Eye (tissue), 1 donor: ENCODE measurements around the gene PTPRK.
"Not testable (repeated sequence)": the region's sequence is repeated elsewhere in the genome, so short reads cannot be mapped to it uniquely, and the experiment has no call there.

ENCODE experiments used
- DNase-seq: peaks from one replicate; pipeline ENCODE4 v3.0.0-alpha.2; 2015

PTPRK gene

DNA sequence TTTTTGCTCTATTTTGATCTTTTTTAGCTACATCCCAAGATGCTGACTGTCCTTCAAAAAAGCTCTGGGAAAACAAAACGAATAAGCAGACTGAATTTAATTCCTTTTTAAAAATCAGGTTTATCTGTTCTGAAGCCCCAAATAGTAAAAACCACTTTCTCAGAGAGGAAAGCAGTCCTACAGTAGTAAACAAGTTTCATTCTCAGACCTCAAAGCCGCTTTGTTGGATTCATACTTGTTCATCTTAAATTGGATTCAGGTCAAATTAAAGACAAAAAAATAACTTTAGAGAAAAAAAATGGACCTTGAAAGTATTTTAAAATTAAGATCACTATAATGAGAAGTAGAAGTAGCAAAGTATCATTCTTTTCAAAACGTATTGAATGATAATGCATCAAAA is 523.5 kb downstream of the PTPRK start:
- no peak for DNase-seq

DNA sequence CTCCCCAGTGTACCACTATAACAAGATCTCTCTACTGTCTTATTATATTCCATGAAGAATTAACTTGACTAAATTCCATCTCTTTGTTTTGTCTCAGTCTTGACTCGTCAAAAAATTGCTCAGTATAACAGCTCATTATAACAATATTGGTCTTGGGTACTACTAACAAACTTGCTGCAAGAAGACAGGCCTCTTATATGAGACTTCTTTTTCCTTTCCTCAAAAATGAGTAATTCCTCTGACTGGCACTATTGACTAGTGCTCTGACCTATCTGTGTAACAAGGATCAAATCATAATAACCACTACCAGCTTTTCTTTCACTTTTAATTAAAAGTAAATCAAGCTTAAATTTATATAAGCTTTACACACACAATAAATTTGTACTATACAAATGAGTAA is 528.3 kb downstream of the PTPRK start:
- no peak for DNase-seq

DNA sequence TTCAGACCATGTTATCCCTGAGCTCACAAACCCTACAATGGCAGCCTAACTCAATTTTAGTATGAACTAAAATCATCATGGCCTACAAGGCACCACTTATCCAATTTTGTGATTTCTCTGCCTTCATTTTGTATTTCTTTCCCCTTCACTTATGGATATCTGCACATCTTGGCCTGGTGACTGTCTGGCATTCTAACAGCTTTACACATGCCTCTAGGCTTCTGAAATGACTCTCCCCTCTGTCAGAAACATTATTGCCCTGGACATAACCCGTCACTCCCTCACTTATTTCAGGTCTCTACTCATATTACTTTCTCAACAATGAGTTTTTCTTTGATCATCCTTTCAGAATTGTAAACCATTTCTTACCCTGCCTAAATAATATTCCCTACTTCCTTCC is 530.3 kb downstream of the PTPRK start:
- no peak for DNase-seq

DNA sequence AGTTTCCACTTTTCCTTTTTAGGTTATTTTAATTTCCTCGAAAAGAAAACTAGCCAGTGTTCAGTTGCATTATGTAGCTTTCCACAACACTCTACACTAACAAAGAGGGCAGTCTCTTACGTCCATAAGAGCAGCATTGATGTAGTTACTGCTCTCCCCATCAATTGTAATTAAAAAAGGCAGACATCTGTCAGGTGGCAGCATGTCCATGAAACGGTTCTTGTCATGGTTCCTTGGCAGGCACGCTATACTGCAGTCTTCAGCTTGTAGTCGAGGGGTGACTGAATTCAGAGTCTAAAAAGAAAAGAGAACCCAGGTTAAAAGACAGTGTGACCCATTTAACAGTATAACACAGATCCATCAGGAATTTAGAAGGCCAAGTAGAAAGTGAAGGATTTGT is 539.4 kb downstream of the PTPRK start:
- peak; percentile 16 for DNase-seq

DNA sequence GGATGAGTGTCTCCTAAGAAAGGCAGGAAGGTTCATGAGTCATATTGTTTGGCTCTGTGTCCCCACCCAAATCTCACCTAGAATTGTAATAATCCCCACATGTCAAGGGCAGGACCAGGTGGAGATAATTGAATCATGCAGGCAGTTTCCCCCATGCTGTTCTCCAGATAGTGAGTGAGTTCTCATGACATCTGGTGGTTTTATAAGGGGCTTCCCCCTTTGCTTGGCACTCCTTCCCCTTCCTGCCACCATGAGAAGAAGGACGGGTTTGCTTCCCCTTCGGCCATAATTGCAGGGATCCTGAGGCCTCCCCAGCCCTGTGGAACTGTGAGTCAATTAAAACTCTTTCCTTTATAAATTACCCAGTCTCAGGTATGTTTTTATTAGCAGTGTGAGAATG is 542.2 kb downstream of the PTPRK start:
- DNase-seq, result not testable (repeated sequence)

DNA sequence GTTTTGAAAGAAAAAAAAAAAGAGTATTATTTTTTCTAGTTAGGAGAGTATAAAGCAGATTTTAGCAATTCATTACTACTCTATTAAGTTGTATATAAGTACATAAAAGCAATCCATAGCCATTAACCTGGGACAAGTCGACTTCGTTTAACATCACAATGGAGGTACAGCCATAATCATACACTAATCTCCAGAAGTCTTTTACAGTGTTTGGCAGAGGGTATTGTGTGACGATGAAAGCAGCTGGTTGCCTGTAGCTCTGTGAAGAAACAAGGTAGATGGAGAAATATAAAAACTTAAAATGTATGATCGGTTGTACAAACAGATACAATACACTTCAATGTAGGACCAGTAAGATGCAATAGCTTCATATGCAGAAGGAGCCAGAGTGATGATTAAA is 543.6 kb downstream of the PTPRK start:
- DNase-seq, result no peak

DNA sequence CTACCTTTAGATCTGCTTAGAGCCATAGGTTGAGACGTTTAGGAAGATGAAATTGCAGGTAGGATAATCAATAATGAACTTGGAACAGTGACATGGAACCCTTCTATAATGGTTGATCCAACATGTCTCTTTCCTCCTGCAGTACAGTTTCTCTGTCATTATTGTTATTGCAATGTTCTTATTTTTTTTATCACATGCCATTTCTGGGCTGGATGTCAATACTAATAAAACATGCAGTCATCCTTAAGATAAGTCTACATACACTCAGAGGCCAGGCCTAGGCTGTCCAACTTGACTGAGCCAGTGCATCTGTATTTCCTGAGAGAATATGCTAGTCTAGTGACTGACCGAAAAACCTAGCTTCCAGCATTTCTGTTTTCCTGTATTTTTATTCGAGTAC is 544.3 kb downstream of the PTPRK start:
- no peak for DNase-seq

DNA sequence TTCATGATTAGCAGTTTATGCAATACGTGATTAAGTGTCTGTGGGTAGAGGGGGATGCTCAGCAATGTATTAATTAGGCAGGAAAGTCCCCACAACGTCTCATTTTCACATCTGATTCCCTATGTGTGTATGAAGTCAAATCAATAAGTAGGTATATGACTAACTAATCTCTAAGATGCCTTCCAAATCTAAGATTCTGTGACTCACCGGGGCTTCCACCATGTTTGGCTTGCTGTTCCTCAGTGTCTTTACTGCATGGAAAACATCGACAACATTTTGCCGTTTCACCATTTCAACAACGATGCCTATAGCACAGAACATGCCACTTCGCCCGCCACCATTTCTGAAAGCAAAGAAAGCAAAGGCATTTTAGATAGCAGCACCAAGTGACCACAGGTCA is 547.6 kb downstream of the PTPRK start:
- no peak for DNase-seq

DNA sequence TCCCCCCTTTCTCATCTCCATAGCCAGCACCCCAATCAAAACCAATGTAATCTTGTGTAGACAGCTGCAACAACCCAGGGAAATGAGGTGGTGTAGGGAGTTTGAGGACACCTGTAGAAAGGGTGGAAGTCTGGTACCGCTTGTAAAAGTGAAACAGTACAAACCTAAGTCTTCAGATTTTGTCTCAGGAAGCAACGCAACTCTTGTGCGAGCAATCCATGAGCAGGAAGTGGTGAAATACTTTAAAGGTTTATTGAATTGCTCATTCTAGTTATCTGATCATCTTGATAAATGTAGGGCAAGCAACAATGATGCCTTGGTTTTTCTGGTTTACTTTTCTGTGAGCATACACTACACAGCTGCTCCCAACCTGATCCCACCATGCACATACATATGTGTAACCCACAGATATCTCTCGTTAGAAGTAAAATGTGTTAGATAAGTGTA is 548.4 kb downstream of the PTPRK start:
- DNase-seq, result no peak

DNA sequence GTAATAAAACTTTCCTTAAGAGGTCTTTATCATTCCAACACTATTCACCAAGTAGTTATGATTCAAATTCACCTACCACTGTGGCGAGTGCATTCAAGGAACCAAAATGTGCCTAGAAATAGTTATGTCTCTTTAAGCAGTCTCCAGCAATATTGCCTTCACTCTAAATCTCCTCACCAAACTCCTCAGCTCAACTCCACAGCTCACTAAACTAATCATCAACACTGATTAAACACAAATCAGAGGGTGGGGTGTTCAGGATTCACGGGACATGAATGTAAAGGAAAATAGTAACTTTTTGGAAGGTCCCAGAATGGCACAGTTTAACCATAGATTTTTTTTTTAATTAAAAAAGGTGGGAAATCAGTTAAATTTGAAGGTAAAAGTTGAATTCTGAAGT is 549.0 kb downstream of the PTPRK start:
- no peak for DNase-seq

DNA sequence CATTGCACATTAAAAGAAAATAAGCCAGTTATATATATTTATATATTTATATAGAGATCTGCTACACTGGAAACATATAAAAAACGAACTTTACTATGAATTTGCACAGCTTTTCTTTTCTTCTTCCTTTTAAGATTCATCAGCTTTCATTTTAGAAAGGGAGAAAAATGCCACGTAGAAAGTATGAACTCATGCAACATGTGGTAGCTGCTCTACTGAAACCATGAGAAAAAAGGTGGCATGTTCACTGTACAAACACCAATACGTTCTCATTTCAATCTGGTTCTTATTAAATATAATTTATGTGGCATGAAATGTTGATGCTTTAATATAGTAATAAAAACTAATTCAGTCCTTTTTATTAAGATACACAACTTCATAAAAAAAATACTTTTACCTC is 550.7 kb downstream of the PTPRK start:
- DNase-seq, result no peak

DNA sequence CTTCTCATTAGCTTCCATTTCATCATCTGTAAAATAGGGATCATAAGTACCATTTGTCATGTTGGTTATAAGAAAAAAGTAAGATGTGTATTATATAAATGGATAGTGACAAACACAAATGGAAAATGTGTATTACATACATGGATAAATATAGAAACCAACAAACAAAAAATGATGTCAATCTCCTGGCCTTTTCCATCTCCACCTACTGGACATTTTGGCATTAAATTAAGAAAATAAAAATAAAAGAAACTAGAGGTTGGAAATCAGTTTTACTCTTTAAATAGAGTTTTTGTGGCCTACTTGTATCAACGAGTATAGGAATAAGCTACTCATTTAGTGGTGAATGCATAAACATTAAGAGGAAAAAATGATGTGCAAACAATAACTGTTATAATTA is 552.0 kb downstream of the PTPRK start:
- DNase-seq, result no peak

DNA sequence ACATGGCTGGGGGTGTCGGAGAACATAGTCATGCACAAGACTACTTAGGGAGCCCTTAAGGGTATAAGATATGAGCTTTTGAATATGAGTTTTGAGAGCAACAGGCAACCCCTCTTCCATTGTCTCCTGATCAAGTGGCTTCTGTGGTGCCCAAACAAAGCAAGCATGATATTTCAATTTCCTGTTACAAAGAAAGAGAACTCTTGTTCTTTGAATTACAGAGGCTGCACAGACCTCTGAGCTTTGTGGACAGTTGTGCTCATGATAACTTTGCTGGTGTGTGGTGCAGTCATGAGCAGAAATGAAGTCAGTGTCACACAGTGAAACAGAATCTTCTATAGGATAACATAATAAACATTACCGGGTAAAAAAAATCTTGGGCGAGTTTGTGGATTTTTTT is 552.7 kb downstream of the PTPRK start:
- no peak for DNase-seq

DNA sequence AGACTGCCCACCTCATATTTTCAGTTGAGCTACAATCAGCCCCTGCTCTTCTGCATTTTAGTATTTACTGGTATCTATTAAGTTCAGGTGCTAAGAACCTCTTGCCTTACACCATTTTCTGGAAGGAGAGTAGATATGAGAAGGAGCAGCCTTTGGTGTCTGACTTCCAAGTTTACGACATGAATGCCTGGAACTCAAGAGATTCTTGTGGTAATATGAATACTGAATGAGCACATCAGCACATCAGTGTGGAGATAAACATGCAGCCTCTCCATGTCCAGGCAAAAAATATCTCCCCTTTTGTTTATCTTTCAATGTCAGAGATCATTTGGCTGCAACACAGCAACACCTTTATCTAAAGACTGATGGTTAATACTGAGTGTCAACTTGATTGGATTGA is 553.8 kb downstream of the PTPRK start:
- DNase-seq, result no peak

DNA sequence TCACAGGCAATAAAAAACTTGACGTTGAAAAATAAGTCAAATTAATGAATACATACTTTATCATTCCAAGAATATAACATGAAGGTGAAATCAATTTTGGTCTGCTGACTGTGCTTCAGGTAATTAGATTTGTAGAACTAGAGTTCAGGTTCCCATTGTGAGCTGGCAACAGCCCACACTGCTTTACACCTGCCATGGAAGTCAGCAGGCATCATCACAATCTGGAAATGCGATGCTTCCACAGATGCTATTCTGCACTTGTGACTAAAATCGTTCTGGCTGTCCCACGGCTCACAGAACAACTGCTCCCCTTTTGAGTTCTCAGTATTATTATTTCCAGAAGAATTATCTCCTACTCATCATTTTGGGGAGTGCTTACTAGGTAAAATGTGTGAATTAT is 556.9 kb downstream of the PTPRK start:
- DNase-seq, result no peak

DNA sequence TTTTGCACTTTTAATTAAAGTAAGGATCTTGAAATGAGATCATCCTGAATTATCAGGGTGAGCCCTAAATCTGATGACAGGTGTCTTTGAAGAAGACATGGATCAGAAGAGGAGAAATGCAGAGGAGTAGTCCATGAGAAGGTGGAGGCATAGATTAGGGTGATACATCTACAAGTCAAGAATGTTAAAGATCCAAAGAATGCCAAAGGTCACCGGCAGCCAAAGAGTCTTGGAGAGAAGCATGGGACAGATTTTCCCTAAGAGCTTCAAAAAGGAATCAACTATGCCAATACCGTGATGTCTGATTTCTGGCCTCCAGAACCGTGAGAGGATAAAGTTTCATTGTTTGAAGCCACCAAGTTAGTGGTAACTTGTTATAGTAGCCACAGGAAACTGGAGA is 560.5 kb downstream of the PTPRK start:
- no peak for DNase-seq

DNA sequence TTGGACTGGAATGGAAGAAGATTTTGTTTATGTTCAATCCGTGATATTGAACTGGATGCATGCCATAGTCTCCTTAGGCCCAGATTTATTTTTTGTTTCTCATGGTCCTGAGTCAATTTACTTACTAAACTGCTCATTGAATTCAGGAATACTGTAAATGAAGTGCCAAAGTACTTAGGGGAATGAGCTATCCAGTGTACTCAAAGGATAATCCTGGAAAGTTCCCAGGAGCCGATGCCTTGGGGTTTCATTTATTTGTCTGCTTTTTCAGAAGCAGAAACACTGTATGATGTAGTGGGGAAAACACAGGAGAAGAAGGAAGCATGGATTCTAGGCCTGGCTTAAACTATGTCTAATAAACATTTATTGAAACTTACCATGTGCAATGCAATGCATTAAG is 563.4 kb downstream of the PTPRK start:
- no peak for DNase-seq

DNA sequence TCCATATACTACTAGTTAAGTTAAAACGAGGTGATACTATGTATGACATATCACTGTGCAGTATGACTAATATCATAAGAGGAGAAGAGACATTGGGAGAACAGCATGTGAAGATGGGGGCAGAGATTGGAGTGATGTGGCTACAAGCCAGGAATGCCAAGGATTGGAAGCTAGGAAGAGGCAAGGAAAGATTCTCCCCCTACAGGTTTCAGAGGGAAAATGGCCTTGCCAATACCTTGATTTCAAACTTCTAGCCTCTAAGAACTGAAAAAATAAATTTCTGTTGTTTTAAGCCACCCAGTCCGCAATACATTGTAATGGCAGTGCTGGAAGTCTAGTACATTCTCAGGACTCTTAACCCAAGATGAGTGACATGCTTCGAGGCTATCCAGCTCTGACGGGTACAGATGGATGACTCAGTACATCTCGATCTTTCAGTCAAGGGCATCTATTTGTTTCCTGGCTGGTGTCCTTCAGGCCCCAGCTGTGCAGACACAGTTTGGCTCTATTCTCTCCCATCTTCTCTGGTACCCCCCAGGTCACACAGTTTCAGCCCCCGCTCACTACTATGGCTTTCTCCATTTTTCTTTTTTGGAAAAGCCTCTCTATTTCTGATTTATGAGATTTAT is 564.0 kb downstream of the PTPRK start:
- DNase-seq, result no peak

DNA sequence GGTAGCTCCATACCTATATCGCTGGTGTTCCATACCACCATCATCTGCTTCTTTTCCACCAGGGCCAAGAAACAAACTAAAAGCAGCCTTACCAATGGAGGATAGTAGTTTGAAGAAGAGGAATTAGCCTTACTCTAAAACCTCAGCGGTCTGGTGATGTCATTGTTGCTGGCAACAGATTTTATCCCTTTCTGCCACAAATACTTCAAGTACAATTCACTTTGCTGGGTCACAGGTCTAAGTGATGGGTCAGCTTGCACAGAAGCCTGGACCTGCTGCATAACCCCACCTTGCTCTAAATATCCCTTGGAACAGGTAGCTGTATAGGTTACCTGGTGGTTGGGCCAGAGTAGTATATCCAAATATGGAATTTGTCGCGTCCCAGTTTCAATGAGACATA is 566.3 kb downstream of the PTPRK start:
- no peak for DNase-seq

DNA sequence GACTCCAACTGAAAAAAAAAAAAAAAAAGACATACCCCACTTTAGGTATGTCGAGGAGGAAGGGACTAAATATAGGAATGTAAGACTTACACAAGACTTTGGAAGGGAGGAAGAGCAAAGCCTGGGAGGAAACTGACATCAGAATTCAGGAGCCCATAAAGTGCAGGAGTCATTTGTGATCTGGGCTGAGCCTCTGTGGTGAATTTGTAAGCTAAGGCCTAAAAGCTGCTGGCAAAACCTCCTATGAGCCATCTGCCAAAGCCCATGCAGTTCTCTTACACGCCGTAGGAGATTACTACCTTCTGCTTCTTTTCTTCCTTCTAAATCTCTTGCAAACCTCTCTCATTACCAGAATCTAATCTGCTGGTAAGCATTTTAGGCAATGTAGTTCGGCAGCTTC is 567.6 kb downstream of the PTPRK start:
- no peak for DNase-seq

DNA sequence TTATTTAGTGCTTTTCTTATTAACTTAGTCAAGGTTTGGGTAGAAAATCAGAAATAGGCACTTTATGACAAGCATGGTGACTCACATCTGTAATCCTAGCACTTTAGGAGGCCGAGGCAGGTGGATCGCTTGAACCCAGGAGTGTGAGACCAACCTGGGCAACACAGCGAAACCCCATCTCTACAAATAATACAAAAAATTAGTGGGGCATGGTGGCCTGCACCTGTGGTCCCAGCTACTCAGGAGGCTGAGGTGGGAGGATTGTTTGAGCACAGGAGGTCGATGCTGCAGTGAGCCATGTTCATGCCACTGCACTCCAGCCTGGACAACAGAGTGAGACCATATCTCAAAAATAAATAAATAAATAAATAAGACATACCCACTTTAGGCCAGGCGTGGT is 568.2 kb downstream of the PTPRK start:
- no peak for DNase-seq

DNA sequence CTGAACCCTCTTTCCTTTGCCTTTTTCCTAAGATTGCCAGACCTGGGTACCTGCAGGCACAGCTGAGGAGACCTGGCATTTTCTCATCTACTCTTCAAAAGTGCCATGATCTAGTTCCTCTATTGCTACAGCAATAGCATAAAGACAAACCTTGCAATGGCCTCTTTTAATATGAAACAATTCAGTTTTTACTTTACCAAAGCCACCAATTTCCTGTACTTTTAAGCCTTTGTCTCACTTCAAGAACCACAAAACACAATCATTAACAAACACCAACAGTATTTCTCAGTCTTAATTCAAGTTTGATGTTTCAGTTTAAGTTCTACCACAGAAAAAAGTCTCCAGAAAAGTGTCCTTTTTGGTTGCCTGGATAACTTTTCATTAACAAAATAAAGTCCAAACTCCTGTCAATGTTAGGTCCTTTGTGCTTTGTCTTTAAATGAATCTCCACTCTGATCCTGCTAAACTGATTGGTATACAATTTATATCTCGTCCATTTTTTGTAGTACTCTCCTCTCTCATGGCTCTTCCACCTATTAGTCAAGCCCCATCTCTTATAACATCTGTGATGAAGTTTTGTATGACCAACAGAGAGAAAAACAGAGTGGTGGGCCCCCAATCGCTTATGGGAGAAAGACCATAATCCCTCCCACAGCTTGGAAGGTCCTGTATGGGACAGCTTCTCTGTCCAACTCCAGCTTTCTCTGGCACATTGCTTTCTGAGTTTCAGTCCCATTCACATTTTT is 569.1 kb downstream of the PTPRK start:
- DNase-seq, result no peak

DNA sequence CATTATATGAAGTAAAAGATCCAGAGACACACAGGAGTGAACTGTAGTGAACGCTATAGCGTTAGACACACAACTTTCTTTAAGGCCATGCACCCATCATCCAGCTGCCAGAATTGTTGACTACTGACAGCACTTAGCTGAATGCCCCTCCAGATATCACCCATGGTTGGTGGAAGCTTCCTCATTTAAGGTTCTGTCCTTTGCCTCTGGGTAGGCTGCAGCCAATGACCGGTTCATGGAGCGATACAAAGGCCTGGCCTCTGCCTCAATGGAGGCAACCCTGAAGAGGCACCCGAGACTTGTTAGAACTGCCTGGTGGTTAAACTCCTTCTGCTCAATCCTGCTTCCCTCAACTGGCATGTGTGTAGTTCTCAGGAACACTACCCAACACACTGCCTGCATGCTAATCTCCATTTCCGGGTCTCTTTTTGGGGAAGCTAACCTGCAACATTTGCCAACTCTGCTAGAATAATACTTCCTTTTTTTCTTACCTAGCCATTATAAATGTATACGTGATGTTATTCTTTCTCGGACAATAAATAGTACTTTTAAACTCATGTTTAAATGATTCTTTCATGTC is 569.7 kb downstream of the PTPRK start:
- no peak for DNase-seq

DNA sequence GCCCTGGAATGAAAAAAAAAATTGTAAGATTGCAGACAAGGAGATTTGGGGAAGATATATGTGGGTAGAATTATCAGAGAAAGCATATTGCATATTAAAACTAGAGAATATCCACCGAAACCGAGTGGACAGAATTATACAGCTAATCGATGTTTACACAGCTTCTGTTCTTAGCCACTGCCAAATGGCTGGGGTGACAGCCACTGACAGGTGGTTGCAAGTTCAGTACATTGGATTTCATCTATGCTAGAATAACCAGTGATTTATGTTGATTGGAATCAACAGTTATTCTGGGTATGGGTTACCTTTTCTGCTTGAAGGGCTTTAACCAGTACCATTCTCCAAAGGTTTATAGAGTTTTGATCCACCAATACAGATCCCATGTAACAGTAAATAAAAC is 571.1 kb downstream of the PTPRK start:
- DNase-seq, result no peak

DNA sequence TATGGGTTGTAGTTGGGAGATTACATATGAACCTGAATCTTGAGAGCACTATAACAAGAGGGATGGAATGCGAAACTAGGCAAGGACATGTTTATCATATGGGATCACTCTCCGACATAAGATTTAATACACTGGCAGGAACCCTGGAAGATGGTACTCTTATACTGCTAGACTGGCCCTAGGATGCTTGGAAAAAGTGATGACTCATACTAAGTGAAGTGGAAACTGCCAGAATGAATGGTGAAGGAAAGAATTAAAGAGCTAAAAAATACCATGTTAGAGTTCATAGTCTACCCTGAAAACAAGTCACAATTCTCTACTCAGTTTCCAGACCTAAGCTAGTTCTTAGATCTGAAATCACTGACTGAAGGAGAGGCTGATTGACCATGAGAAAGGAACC is 574.0 kb downstream of the PTPRK start:
- DNase-seq, result no peak
